Putamen (tissue), 1 donor: ENCODE measurements around the gene GFOD1.

Source experiments
- DNase-seq: peaks from one replicate; pipeline ENCODE4 v3.0.0-alpha.2; 2016; ENCODE audit warnings: low spot score

The GFOD1 gene, protein sequence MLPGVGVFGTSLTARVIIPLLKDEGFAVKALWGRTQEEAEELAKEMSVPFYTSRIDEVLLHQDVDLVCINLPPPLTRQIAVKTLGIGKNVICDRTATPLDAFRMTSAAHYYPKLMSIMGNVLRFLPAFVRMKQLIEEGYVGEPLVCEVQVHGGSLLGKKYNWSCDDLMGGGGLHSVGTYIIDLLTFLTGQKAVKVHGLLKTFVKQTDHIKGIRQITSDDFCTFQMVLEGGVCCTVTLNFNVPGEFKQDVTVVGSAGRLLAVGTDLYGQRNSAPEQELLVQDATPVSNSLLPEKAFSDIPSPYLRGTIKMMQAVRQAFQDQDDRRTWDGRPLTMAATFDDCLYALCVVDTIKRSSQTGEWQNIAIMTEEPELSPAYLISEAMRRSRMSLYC

DNA sequence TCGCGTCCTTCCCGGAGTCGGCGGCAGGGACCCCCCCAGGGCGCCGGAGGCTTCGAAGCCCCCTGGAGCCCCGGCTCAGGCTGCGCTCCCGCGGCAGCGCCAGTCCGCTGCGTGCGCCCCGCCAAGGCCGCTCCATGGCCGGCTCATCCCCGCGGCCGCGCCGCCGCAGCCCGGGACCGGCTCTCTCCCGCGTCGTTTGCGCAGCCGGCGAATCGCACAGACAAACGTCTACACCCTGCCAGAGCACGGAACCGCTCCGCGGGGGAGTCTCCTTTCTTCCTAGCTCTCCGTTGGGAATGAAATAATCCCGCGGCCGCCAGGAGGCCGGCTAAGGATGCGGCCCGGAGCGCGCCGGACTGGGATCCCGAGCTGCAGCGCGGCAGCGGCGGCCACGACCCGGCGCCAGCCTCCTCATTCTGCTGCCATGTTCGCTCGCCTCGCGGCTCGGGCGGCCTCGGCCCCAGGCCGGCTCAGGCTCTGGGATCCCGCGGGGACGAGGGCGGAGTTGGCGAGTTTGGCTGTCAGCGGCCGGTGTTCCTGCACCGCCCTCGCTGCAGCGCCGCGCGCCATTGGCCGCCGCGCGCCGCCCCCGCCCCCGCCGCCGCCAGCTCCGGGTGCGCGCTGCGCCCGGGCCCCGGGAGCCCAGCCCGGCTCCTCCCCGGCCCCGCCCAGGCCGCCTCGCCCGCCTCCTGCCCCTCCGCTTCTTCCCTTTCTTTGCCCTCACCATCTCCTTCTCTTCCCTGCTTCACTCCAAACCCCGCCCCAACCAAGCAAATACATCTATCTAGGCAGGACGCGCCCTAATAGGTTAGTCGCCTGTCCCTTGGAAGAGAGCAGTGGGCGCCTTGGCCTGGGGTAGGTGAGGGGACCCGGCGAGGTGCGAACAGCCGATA lies at the start of gene GFOD1:
TSS of gene GFOD1 (minus strand) at position 479 of the 893 bp plus-strand sequence. CDS start 710 bp downstream, outside the sequence.
- peak; percentile 91 for DNase-seq

DNA sequence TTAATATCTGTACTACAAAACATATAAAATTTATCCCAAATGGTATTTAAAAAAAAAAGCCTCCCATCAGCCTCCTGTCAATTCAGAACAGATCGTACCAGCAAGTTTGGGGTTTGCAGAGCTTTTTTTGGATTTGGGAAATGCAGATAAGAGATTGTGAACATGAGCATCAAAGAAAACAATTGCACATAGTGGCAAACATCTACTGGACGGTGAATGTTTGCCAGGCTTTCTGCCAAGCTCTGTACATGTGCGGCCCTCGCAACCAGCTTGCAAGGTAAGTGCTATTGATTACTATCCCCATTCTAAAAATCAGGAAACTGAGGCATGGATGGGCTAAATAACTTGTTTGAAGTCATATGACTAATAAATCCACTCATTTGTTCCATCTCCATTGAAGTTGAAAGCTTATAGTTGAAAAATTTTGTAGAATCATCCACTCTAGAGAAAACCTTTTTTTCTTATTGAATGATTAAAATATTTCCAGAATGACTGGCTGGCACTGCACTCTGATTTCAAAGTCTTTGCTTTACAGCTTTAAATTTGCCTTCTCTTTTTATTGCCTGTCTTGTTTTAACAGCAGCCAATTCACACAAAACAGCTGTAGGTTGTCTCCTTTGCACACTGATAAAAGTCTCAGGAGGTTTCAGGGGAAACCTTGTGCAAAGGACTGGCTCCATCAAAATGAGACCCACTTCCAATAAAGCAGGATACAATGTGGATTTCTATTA lies 49.6 kb upstream of the GFOD1 start:
- DNase-seq, result no peak

DNA sequence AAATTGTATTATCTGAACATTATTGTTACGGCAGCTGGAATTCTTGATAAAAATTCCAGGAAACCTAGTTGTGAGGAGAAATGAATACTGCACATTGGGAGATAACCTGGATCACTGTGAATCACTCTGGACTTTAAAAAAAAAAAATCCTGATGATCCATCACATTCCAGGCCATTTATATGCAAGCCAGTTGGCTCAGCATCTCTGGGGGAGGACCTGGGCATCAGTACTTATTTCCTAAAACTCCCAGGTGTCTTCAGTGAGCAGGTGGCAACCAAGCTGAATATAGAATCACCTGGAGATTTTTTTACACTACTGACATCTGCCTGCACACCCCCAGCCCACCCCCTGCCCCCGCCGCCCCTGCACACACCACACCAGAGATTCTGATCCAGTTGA lies 47.9 kb upstream of the GFOD1 start:
- no peak for DNase-seq

DNA sequence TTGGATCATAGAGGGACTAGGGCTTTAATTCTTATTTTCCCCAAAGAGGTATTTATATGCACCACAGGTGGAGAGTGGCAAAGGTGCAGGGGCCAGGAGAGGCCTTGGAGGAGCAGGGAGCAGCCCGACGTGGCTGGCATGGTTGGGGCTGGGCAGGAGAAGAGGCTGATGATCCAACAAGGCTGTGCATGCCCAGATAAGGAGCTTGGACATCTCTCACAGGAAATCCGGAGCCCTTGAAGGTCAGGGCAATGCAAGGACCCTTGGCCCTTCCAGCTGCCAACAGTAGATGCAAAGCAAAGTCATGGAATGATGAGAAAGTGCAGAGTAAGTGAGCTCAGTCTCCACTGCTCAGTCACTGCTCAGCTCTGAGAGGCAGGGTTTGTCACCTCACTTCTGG lies 47.1 kb upstream of the GFOD1 start:
- DNase-seq, result no peak

DNA sequence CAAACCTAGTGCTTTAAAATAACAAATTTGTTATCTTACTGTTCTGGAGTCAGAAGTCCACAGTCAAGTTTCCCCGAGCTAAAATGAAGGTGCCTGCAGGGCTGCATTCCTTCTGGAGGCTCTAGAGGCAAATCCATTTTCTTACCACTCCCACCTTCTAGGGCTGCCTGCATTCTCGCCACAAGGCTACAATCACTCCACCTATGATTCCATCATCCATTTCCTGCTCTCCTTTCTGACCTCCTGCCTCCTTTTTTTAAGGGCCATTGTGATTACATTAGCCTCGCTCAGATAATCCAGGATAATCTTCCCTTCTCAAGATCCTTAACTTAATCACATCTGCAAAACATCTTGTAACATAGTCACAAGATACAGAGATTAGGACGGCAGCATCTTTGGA lies 44.6 kb upstream of the GFOD1 start:
- DNase-seq, result no peak

DNA sequence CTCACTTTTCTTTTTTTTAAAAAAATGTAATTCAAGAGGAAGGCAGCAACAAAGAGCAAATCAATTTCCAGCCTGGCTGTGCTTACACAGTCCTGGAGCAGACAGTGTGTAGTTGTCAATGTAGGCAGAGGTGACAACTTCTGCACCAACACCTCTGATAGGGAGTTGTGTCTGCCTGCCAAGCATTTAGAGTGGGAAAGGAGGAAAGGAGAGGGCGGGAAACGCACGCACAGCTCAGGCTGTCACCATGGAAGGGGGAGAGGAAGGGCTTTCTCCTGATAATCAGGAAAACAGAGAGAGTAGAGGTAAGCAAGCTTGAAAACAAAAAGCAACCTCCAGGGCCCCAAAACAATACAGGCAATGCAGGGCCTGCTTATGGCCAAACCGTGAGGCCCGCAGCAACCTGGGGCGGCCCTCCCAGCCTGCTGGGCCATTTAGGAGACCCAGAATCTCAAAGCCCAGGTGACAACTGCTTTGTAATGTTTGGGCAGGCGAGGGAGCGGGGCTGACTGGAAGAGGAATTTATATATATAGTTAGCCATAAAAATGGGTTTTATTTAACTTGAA lies 41.5 kb upstream of the GFOD1 start:
- no peak for DNase-seq

DNA sequence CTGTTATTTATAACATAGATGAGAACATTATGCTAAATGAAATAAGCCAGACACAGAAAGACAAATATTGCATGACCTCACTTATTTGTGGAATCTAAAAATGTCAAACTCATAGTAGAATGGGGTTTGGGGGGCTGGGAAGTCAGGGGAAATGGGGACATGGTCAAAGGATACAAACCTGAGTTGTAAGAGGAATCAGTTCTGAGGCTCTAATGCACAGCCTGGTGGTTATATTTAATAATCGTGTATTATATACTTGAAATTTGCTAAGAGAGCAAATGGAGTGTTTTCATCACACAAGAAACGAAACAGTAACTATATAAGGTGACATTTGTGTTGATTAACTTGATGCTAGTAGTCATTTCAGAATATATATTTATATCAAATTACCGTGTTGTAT lies 40.8 kb upstream of the GFOD1 start:
- no peak for DNase-seq

DNA sequence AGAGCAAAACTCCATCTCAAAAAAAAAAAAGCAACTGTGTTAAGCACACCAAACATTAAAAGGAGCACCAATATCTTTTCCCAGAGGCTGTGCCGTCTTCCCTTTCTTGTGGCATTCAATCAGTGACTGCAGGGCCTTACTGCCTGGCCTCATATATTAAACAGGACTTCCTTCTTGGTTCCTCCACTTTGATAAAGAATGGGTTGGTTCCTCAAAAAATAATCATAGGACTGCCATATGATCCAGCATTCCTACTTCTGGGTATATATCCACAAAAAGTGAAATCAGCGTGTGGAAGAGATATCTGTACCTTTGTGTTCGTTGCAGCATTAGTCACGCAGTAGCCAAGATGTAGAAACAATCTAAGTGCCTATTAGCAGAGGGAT lies 40.3 kb upstream of the GFOD1 start:
- no peak for DNase-seq

DNA sequence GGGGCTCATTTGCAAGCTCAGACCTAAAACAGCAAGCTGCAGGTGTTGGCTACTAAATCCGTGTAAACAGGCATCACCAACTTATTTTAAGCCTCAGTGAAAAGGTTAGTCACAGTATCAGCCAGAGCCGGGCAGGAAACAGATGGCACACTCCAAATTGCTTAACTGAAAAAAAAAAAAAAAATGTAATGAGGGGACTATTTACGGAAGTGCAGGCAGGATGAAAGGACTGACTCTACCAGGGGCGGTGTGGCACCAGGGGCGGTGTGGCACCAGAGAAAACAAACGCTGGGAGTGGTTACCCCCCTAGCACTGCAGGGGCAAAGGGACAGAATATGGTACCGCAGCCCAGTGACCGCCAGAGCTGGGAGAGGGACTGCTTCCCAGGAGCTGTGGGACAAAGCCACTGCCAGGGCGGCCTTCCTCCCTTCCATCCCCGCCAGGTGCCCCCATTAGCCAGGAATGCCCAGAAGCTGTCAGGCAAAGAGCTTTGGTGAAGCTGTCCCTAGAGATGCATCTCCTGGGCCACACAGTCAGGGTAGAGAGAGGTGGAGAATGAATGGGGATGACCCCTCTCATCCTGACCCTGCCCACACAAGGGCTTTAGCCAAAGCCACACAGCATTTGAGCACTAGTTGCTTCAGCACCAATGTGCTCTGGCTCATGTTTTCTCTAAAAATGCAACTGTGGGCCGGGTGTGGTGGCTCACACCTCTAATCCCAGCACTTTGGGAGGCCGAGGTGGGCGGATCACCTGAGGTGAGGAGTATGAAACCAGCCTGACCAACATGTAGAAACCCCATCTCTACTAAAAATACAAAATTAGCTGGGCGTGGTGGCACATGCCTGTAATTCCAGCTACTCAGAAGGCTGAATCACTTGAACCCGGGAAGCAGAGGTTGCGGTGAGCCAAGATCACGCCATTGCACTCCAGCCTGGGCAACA lies 39.6 kb upstream of the GFOD1 start:
- DNase-seq, result no peak

DNA sequence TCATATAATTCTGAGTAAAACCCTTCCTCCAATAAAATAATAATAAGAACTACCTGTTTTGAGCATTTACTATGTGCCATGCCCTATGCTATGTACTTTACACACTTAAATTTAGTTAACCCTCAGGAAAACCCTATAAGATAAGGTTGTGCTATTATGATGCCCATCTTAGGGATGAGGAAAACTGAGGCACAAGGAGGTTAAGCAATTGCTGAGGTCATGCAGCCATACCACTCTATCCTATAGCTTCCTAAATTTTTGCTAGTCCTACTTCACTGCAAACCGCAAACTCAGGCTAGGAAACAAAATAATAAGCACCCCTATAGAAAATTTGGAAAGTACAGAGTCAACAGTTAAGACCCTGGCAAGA lies 38.9 kb upstream of the GFOD1 start:
- DNase-seq, result no peak

DNA sequence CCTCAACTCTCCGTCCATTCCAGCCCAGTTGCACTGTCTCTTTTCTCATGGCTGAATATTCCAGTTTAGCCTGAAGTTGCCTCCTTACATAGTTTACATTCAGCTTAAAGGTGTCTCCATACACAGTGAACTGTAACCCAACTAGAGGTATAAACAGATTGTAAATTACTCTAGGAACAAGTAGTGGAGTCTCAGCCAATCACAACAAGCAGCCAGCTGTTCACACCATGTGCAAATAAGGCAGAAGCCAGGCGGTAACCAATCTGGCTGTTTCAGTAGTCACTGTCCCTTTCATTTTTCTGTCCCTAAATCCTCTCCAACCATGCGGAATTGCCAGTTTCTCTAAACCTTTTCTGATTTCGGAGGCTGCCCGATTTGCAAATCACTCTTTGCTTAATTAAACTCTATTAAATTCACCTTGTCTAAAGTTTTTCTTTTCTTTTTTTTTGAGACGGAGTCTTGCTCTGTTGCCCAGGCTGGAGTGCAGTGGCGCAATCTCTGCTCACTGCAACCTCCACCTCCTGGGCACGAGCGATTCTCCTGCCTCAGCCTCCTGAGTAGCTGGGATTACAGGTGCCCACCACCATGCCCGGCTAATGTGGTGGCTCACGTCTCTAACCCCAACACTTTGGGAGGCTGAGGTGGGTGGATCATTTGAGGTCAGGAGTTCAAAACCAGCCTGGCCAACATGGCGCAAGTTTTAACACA lies 37.6 kb upstream of the GFOD1 start:
- DNase-seq, result no peak

DNA sequence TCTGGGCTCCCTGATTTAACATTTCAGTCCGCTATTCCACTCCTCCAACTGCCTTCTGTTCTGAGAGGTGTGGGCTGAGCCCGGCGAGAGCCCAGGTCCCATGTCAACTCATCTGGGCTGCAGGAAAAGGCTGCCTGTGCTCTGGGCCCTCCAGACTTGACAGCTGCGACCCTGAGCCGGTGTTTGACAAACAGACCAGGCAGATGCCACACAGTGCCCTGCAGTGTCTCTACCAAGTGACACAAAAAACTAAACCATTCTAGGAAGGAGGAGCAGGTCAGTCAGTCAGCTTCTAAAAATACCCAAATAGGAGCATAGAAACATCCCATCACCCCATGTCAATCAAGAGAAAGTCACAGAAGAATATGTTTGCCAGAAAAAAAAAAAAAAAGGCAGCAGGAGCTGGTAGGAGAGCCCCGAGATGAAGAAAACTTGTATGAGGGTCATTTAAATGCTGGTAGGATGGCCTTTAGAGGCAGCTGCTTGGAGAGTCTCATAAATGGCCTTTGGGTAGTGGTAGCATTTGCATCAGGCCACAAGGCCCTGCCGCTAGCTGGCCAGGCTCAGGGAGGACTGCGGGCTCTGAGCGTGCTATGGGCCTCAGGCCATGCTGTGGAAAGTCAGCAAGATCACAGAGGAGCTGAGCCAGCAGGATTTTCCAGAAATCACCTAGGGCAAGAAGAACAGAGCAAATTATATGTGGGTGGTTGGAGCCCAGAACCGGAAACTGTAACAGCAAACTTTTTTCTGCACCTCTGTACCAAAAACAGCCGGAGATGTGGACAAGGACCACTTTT lies 36.6 kb upstream of the GFOD1 start:
- no peak for DNase-seq

DNA sequence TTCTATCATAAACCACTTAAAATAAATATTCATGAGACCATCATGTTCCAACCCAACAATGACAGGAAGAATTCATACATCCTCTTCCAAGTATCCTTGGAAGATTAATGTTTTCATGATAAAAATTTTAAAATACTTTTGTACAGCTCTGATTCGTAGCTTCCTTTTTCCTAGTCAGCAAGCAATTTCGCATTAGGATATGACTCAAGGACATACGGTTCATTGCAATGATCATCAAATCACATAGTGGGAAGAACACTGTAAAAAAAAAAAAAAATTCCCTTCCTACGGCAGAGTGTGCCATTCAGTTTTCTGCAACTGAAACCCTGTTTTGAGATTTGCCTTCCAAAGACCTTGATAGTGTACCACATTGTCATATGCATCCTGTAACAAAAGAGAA lies 35.3 kb upstream of the GFOD1 start:
- no peak for DNase-seq

DNA sequence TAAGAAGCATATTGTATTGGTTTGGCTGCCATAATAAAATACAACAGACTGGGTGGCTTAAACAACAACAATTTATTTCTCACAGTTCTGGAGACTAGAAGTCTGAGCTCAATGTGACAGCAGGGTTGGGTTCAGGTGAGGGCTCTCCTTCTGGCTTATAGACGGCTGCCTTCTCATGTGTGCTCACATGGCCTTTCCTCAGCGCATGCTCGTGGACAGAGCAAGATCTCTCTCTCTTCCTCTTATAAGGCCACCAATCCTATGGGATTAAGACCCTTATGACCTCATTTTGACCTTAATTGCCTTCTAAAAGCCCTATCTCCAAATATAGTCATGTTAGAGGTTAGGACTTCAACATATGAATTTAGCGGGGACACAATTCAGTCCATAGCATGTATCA lies 32.4 kb upstream of the GFOD1 start:
- no peak for DNase-seq

DNA sequence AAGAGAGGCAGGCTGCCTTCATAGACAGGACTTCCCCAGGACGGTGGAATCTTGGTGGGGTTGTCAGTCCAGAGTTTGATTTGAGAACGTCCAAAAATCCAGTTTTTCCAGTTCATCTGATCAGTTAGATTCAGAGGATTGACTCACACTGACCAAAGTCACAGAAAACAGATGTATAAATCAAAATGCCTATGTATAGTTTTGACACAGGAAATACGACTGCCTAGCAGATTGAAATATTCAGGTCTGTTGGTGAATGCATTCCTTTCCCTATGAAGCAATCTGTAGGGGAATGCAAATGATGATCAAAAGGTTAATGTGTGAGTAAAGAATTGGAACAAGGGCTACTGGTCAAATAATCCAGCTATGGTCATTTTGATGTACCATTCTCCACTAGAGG lies 29.7 kb upstream of the GFOD1 start:
- no peak for DNase-seq

DNA sequence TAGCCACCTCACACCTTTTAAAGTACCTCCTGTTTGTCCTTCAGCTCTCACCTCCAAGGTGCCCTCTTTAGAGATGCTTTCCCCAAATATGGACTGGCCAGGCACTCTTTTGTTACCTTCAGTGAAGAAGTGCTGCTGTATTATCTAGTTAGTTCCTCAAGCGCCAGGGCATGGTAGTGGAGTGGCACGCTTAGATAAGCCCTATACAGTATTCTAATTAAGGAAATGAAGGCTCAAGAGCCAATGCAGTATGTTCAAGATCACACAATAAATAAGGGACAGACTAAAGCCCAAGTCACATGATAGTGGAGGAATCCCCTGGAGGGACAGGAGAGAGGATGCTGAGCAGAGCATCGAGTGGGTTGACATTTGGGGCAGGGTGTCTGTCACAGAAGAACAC lies 28.5 kb upstream of the GFOD1 start:
- no peak for DNase-seq

DNA sequence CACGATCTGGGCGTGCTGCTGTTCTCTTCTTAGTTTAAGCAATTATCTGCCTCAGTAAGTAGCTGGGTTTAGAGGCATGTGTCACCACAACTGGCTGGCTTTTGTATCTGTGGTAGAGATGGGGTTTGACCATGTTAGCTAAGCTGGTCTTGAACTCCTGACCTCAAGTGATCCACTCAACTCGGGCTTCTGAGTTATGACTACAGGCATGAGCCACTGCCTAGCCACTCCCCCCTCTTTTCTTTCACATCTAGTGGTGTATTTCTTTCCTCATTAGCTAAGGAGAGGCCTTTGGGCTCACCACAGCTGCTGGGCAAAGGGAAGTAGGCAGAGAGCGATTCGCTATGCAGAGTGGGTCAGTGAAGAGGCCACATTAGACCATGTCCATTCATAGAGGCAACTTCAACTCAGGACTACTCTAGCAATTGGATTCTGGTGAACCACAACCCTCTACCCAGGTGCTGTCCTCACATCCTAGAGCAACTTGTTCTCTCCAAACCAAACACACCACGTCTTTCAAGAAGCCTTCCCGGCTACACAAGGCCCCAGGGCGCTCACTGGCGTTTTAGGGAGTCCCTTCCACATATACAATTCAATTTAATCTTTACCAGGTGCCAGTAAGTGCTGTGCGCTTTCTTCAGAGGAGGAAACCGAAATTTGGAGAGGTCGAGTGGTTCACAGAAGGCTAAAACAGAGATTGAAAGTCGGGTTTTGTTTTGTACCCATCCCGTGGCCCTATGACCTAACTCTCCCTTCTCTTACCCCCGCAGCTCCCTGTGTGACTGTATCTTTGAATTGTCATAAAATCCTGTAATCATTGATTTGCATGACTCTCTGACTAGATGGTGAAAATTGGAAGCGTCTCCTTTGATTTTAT lies 26.5 kb upstream of the GFOD1 start:
- no peak for DNase-seq

DNA sequence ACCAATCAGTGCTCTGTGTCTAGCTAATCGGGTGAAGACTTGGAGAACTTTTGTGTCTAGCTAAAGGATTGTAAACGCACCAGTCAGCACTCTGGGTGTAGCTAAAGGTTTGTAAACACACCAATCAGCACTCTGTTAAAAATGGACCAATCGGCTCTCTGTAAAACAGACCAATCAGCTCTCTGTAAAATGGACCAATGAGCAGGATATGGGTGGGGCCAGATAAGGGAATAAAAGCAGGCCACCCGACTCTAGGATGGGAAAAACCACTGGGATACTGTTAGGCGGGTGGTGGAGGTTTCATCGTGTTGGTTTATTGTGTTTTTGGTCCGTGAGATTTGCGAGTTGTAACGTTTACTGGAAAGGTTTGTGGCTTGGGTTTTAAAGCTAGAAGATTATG lies 25.5 kb upstream of the GFOD1 start:
- DNase-seq, result no peak
